T-helper 17 cell (primary cell): ENCODE data around the gene MAPK12. TPM values are rescaled to one million over a fixed set of nuclear protein-coding genes. Genes with fewer than 3 reads are reported as not detected.
"Not testable (repeated sequence)": the region's sequence is repeated elsewhere in the genome, so short reads cannot be mapped to it uniquely, and the experiment has no call there.

Experiments
- ATAC-seq: fragments of 150-1000 bp; cut with Tn5 transposase; 2 replicates; pipeline ENCODE4 v1.10.0; 2021; ENCODE audit warnings: mild to moderate bottlenecking, moderate library complexity
- DNase-seq, 3 donors: peaks; one replicate each; pipeline versions ENCODE4 v3.0.0 to v3.0.0-alpha.2; 2020 to 2021
- H3K9me3 ChIP-seq: one replicate; pipeline ENCODE4 v1.7.0; 2013; ENCODE audit warnings: low read length, mild to moderate bottlenecking; ENCODE audit not compliant: control insufficient read depth, poor library complexity, severe bottlenecking
- H3K27ac Mint-ChIP-seq: one replicate; pipeline ENCODE4 v1.8.0; 2022; ENCODE audit warnings: mild to moderate bottlenecking, moderate library complexity, mixed read lengths
- H3K27me3 Mint-ChIP-seq: one replicate; pipeline ENCODE4 v1.8.0; 2022; ENCODE audit warnings: mixed read lengths
- H3K36me3 Mint-ChIP-seq: one replicate; pipeline ENCODE4 v1.8.0; 2022; ENCODE audit warnings: low read depth, mixed read lengths
- H3K4me1 Mint-ChIP-seq: one replicate; pipeline ENCODE4 v1.8.0; 2022; ENCODE audit warnings: mild to moderate bottlenecking, mixed read lengths
- H3K4me3 Mint-ChIP-seq: one replicate; pipeline ENCODE4 v1.8.0; 2022; ENCODE audit warnings: mild to moderate bottlenecking, moderate library complexity, mixed read lengths
- total RNA-seq, 4 donors: library from RNA in 2 of 4; stranded (reverse) in 2 of 4; gene quantifications; one replicate each; pipeline ENCODE4 v1.2.3 and lab custom pipeline; 2022 to 2026

Gene MAPK12
- total RNA-seq, 2 donors from 2014 or later, result 1.7 to 1.9 TPM

GRCh38 chr22:50274311-50274710, 12.8 kb upstream of the MAPK12 start:
- no peaks in the 10 kb centered on the region for H3K9me3 ChIP-seq
- no peak overlapping the region for H3K27ac Mint-ChIP-seq
- DNase-seq, result no peak
- ATAC-seq, result no peak
- no peaks in the 10 kb centered on the region for H3K27me3 Mint-ChIP-seq
- H3K4me1 Mint-ChIP-seq, result peaks cover 5% of the 10 kb centered on the region
- H3K36me3 Mint-ChIP-seq, result no peaks in the 10 kb centered on the region
- peak overlapping the region; percentile 75 for H3K4me3 Mint-ChIP-seq

GRCh38 chr22:50273781-50274180, 12.3 kb upstream of the MAPK12 start:
- peak overlapping the region; percentile 75 for H3K4me3 Mint-ChIP-seq
- not testable (repeated sequence) for DNase-seq

GRCh38 chr22:50273352-50273751, 11.9 kb upstream of the MAPK12 start:
- not testable (repeated sequence) for H3K4me3 Mint-ChIP-seq, DNase-seq, H3K9me3 ChIP-seq, ATAC-seq, H3K4me1 Mint-ChIP-seq, H3K36me3 Mint-ChIP-seq, H3K27ac Mint-ChIP-seq, H3K27me3 Mint-ChIP-seq

More at GRCh38 chr22:50273781-50274180, 12.3 kb upstream of the MAPK12 start:
- H3K27me3 Mint-ChIP-seq, ATAC-seq, H3K9me3 ChIP-seq, H3K4me1 Mint-ChIP-seq, H3K27ac Mint-ChIP-seq, H3K36me3 Mint-ChIP-seq: not testable (repeated sequence)

- Mint-ChIP-seq H3K27ac (no peak overlapping the region), H3K4me1 (peaks cover 11% of the 10 kb centered on the region), H3K36me3 (no peaks in the 10 kb centered on the region), H3K27me3 (no peaks in the 10 kb centered on the region), H3K4me3 (no peak overlapping the region)
- no peak for DNase-seq
- ATAC-seq, result no peak
- H3K9me3 ChIP-seq, result no peaks in the 10 kb centered on the region
Measured at GRCh38 chr22:50272044-50272802, 10.7 kb upstream of the MAPK12 start.

- no peaks in the 10 kb centered on the region for H3K9me3 ChIP-seq
- H3K4me3 Mint-ChIP-seq, result peak overlapping the region; percentile 84
- peak; percentile 47 to 63 (median 50) for DNase-seq
- peak; percentile 22 for ATAC-seq
- peaks cover 11% of the 10 kb centered on the region for H3K4me1 Mint-ChIP-seq
- no peak overlapping the region for H3K27ac Mint-ChIP-seq
- H3K36me3 Mint-ChIP-seq, result no peaks in the 10 kb centered on the region
- no peaks in the 10 kb centered on the region for H3K27me3 Mint-ChIP-seq
Measured at GRCh38 chr22:50271519-50271970, 10.1 kb upstream of the MAPK12 start.

GRCh38 chr22:50270666-50271394, 9.3 kb upstream of the MAPK12 start:
- ATAC-seq (peak; percentile 66), DNase-seq (peak; percentile 56 to 68 (median 63))
- Mint-ChIP-seq H3K27ac (no peak overlapping the region), H3K4me3 (peak overlapping the region; percentile 84), H3K4me1 (peaks cover 11% of the 10 kb centered on the region), H3K27me3 (no peaks in the 10 kb centered on the region), H3K36me3 (no peaks in the 10 kb centered on the region)
- no peaks in the 10 kb centered on the region for H3K9me3 ChIP-seq

GRCh38 chr22:50269970-50270665, 8.6 kb upstream of the MAPK12 start, which contains the start of gene MAPK11:
Gene MAPK11, minus strand, starts transcription at chr22:50270380. Its CDS starts 88 bp downstream, at chr22:50270292.
- peak; percentile 64 to 77 (median 71) for DNase-seq
- peak; percentile 75 for ATAC-seq
- Mint-ChIP-seq H3K36me3 (no peaks in the 10 kb centered on the region), H3K4me3 (peak within 1 kb of the TSS; percentile 84), H3K27ac (no peak within 1 kb of the TSS), H3K27me3 (no peaks in the 10 kb centered on the region), H3K4me1 (peaks cover 13% of the 10 kb centered on the region)
- H3K9me3 ChIP-seq, result no peaks in the 10 kb centered on the region

GRCh38 chr22:50269573-50269969, 8.1 kb upstream of the MAPK12 start:
- H3K27ac Mint-ChIP-seq, result no peak overlapping the region
- H3K27me3 Mint-ChIP-seq, result no peaks in the 10 kb centered on the region
- peaks cover 15% of the 10 kb centered on the region for H3K4me1 Mint-ChIP-seq
- no peaks in the 10 kb centered on the region for H3K9me3 ChIP-seq
- H3K36me3 Mint-ChIP-seq, result no peaks in the 10 kb centered on the region
- ATAC-seq (no peak), DNase-seq (no peak)
- peak overlapping the region; percentile 56 for H3K4me3 Mint-ChIP-seq

- H3K36me3 Mint-ChIP-seq, result no peaks in the 10 kb centered on the region
- no peak overlapping the region for H3K27ac Mint-ChIP-seq
Measured at GRCh38 chr22:50268655-50269113, 7.2 kb upstream of the MAPK12 start.

GRCh38 chr22:50267591-50268390, 6.3 kb upstream of the MAPK12 start:
- DNase-seq, result peak; percentile 54 to 64 (median 58)
- peak; percentile 44 for ATAC-seq
- peaks cover 7% of the 10 kb centered on the region for H3K27me3 Mint-ChIP-seq
- no peaks in the 10 kb centered on the region for H3K9me3 ChIP-seq
- peak overlapping the region; percentile 59 for H3K4me3 Mint-ChIP-seq
- no peaks in the 10 kb centered on the region for H3K36me3 Mint-ChIP-seq
- H3K4me1 Mint-ChIP-seq, result peaks cover 9% of the 10 kb centered on the region
- H3K27ac Mint-ChIP-seq, result no peak overlapping the region

More at GRCh38 chr22:50268655-50269113, 7.2 kb upstream of the MAPK12 start:
- Mint-ChIP-seq H3K4me1 (peaks cover 9% of the 10 kb centered on the region), H3K4me3 (peak overlapping the region; percentile 59), H3K27me3 (no peaks in the 10 kb centered on the region)
- no peak for ATAC-seq
- no peaks in the 10 kb centered on the region for H3K9me3 ChIP-seq
- no peak for DNase-seq

- DNase-seq, result no peak
- Mint-ChIP-seq H3K27ac (no peak overlapping the region), H3K4me1 (peaks cover 14% of the 10 kb centered on the region), H3K36me3 (no peaks in the 10 kb centered on the region), H3K27me3 (peaks cover 15% of the 10 kb centered on the region), H3K4me3 (no peak overlapping the region)
- no peak for ATAC-seq
- H3K9me3 ChIP-seq, result no peaks in the 10 kb centered on the region
Measured at GRCh38 chr22:50266994-50267393, 5.5 kb upstream of the MAPK12 start.

GRCh38 chr22:50264946-50265669, 3.6 kb upstream of the MAPK12 start:
- peaks cover 15% of the 10 kb centered on the region for H3K4me1 Mint-ChIP-seq
- H3K27ac Mint-ChIP-seq, result no peak overlapping the region
- no peaks in the 10 kb centered on the region for H3K9me3 ChIP-seq
- no peak for DNase-seq
- H3K36me3 Mint-ChIP-seq, result no peaks in the 10 kb centered on the region
- H3K4me3 Mint-ChIP-seq, result no peak overlapping the region
- no peak for ATAC-seq
- peaks cover 15% of the 10 kb centered on the region for H3K27me3 Mint-ChIP-seq
